Erythroblast (primary cell): ENCODE data around the gene LONP2.

Experiments
- GATA1 ChIP-seq: IDR thresholded peaks from 2 replicates; pipeline ENCODE4 v1.6.1; 2011; ENCODE audit warnings: low read depth, mild to moderate bottlenecking, control low read depth, low read length, moderate library complexity
- POLR2A ChIP-seq: IDR thresholded peaks from 2 replicates; pipeline ENCODE4 v1.6.1; 2011; ENCODE audit warnings: mild to moderate bottlenecking, low read length

- no peak for TF ChIP-seq POLR2A
- TF ChIP-seq GATA1, result no peak
Observed at GRCh38 chr16:48405907-48406306, 161.8 kb downstream of the LONP2 start.
